Tibial nerve (tissue), 4 donors: ENCODE results near the gene HCFC1. TPM values are rescaled to one million over a fixed set of nuclear protein-coding genes. Genes with fewer than 3 reads are reported as not detected.

Experiments
- DNase-seq, 2 donors: peaks; one replicate each; pipeline ENCODE4 v3.0.0-alpha.2; 2019; ENCODE audit warnings: low spot score in 2 of 2
- H3K27ac ChIP-seq, 4 donors: fragments of 200-600 bp; sonication (generic) in 3 of 4; one replicate each; pipeline ENCODE4 v1.5.1; 2017 to 2019; ENCODE audit warnings: mild to moderate bottlenecking in 1 of 4
- H3K27me3 ChIP-seq, 2 donors: fragments of 200-600 bp; sonication (generic) in 1 of 2; one replicate each; pipeline versions ENCODE4 v1.5.1 to v1.6.0; 2017 to 2019
- H3K36me3 ChIP-seq, 3 donors: fragments of 200-600 bp; sonication (generic); one replicate each; pipeline ENCODE4 v1.5.1; 2018 to 2019
- H3K4me1 ChIP-seq, 4 donors: fragments of 200-600 bp; sonication (generic) in 3 of 4; one replicate each; pipeline ENCODE4 v1.5.1; 2017 to 2019
- H3K4me3 ChIP-seq, 4 donors: fragments of 200-600 bp; sonication (generic) in 3 of 4; one replicate each; pipeline ENCODE4 v1.5.1; 2017 to 2019; ENCODE audit warnings: mild to moderate bottlenecking in 1 of 4, moderate library complexity in 1 of 4
- H3K9me3 ChIP-seq, 4 donors: fragments of 200-600 bp; sonication (generic) in 3 of 4; one replicate each; pipeline ENCODE4 v1.5.1; 2017 to 2019
- CTCF ChIP-seq, 5 experiments: fragments of 200-600 bp in 3 of 5; fragments of 450-650 bp in 2 of 5; sonication (generic) in 3 of 5; IDR thresholded peaks; one replicate each; pipeline ENCODE4 v1.5.1; 2016 to 2019; ENCODE audit warnings: antibody characterized with exemption in 5 of 5, mild to moderate bottlenecking in 3 of 5, moderate library complexity in 2 of 5
- EP300 ChIP-seq, 2 donors: sonication (generic); formaldehyde crosslinking; IDR thresholded peaks; one replicate each; pipeline ENCODE4 v1.6.1; 2017; ENCODE audit warnings: antibody characterized with exemption in 2 of 2, mild to moderate bottlenecking in 1 of 2
- POLR2A ChIP-seq, 2 donors: fragments of 450-650 bp; IDR thresholded peaks; one replicate each; pipeline ENCODE4 v1.6.1; 2017; ENCODE audit warnings: antibody characterized with exemption in 2 of 2, mild to moderate bottlenecking in 2 of 2, moderate library complexity in 2 of 2
- WGBS, 2 donors: methylation state at CpG; one replicate each; pipeline ENCODE4 v1.1.5; 2018; 5-methylcytosine and 5-hydroxymethylcytosine counted together
- total RNA-seq, 4 donors: library from RNA; depleted of rRNA; stranded (reverse); fragments of >200 nt; gene quantifications; one replicate each; pipeline ENCODE4 v1.1.0, GENCODE V29; 2016

The HCFC1 gene
- total RNA-seq, 4 donors from 2014 or later = 42.6 to 52.2 (median 48.9) TPM

GRCh38 chrX:153905481-153906095 is 66.0 kb downstream of the HCFC1 start:
- H3K4me3 ChIP-seq = peak overlapping the region in 1 of 4 donors; percentile 33
- H3K27ac ChIP-seq = no peak overlapping the region
- H3K4me1 ChIP-seq = peaks cover 0 to 38% (median 5%) of the 10 kb centered on the region in 4 donors
- TF ChIP-seq POLR2A (IDR thresholded peaks at IDR 0.05) (no peak), EP300 (IDR thresholded peaks at IDR 0.05) (no peak), CTCF (IDR thresholded peaks at IDR 0.05) (no peak)
- H3K36me3 ChIP-seq = no peaks in the 10 kb centered on the region
- H3K9me3 ChIP-seq = no peaks in the 10 kb centered on the region
- WGBS, 2 donors = 83 to 90% methylated on average over 8 to 10 of the region's 32 CpGs
- no peak for DNase-seq
- H3K27me3 ChIP-seq = no peaks in the 10 kb centered on the region

- peak within 1 kb of the TSS in 2 of 4 donors; percentile 34 to 61 for H3K27ac ChIP-seq
- no peaks in the 10 kb centered on the region for H3K36me3 ChIP-seq
- H3K4me3 ChIP-seq = peak within 1 kb of the TSS in 1 of 4 donors; percentile 33
- DNase-seq = no peak
- WGBS, 2 donors = 34 to 60% methylated on average over 9 to 26 of the region's 26 CpGs
- TF ChIP-seq POLR2A (IDR thresholded peaks at IDR 0.05) (no peak), CTCF (IDR thresholded peaks at IDR 0.05) (no peak), EP300 (IDR thresholded peaks at IDR 0.05) (no peak)
- H3K9me3 ChIP-seq = no peaks in the 10 kb centered on the region
- peaks cover 0 to 39% (median 6%) of the 10 kb centered on the region in 4 donors for H3K4me1 ChIP-seq
- H3K27me3 ChIP-seq = no peaks in the 10 kb centered on the region
Observed at GRCh38 chrX:153903991-153904957, 67.3 kb downstream of the HCFC1 start, which contains the start of gene AVPR2. Gene AVPR2, plus strand, starts transcription at chrX:153904673. Its CDS starts 473 bp downstream, at chrX:153905146.

- Histone ChIP-seq H3K27me3 (no peaks in the 10 kb centered on the region), H3K36me3 (no peaks in the 10 kb centered on the region), H3K4me3 (no peak overlapping the region), H3K9me3 (no peaks in the 10 kb centered on the region), H3K27ac (peak overlapping the region in 2 of 4 donors; percentile 34 to 61), H3K4me1 (peaks cover 0 to 39% (median 6%) of the 10 kb centered on the region in 4 donors)
- WGBS, 2 donors = 61 to 66% methylated on average over 14 to 18 of the region's 18 CpGs
- DNase-seq = peak in 1 of 2 donors; percentile 5
- TF ChIP-seq POLR2A (IDR thresholded peaks at IDR 0.05) (no peak), CTCF (IDR thresholded peaks at IDR 0.05) (no peak), EP300 (IDR thresholded peaks at IDR 0.05) (no peak)
Observed at GRCh38 chrX:153903238-153903980, 68.2 kb downstream of the HCFC1 start.

- no peak for DNase-seq
- Histone ChIP-seq H3K9me3 (no peaks in the 10 kb centered on the region), H3K4me1 (peaks cover 0 to 39% (median 6%) of the 10 kb centered on the region in 4 donors), H3K27me3 (no peaks in the 10 kb centered on the region), H3K27ac (no peak overlapping the region), H3K4me3 (no peak overlapping the region), H3K36me3 (no peaks in the 10 kb centered on the region)
- TF ChIP-seq EP300 (IDR thresholded peaks at IDR 0.05) (no peak), POLR2A (IDR thresholded peaks at IDR 0.05) (no peak), CTCF (IDR thresholded peaks at IDR 0.05) (no peak)
- WGBS, 2 donors = 70% methylated on average over 10 of the region's 10 CpGs; no CpG with 5 or more reads in 1 of the 2 donors
Observed at GRCh38 chrX:153902385-153902784, 69.2 kb downstream of the HCFC1 start.
